AG20443 (cell line): Measurements from ENCODE around the gene NOL4L.

Source experiments
- DNase-seq: peaks from one replicate; pipeline ENCODE4 v3.0.0; 2012; ENCODE audit warnings: low spot score, mixed read lengths

NOL4L gene

GRCh38 chr20:32444474-32445220 is 140.5 kb downstream of the NOL4L start:
- DNase-seq: no peak

GRCh38 chr20:32443386-32443974 is 141.7 kb downstream of the NOL4L start:
- DNase-seq: no peak

- DNase-seq: no peak
These were observed 142.3 kb downstream of the NOL4L start for GRCh38 chr20:32442630-32443373.

GRCh38 chr20:32441638-32442037 is 143.5 kb downstream of the NOL4L start:
- DNase-seq: no peak

GRCh38 chr20:32440758-32441078 is 144.4 kb downstream of the NOL4L start:
- no peak for DNase-seq

GRCh38 chr20:32440069-32440757 is 144.9 kb downstream of the NOL4L start:
- no peak for DNase-seq

GRCh38 chr20:32439132-32439829 is 145.9 kb downstream of the NOL4L start:
- DNase-seq: peak; percentile 72

- DNase-seq: no peak
These were observed 146.7 kb downstream of the NOL4L start for GRCh38 chr20:32438331-32438858.

- no peak for DNase-seq
These were observed 147.6 kb downstream of the NOL4L start for GRCh38 chr20:32437391-32438074.

GRCh38 chr20:32436968-32437367 is 148.2 kb downstream of the NOL4L start:
- no peak for DNase-seq

- no peak for DNase-seq
These were observed 148.8 kb downstream of the NOL4L start for GRCh38 chr20:32436142-32436861.

- DNase-seq: no peak
These were observed 149.6 kb downstream of the NOL4L start for GRCh38 chr20:32435449-32436107.

GRCh38 chr20:32434434-32434833 is 150.7 kb downstream of the NOL4L start:
- no peak for DNase-seq

- DNase-seq: no peak
These were observed 151.7 kb downstream of the NOL4L start for GRCh38 chr20:32433311-32434021.

GRCh38 chr20:32432277-32432676 is 152.9 kb downstream of the NOL4L start:
- no peak for DNase-seq

GRCh38 chr20:32431457-32431856 is 153.7 kb downstream of the NOL4L start:
- DNase-seq: no peak

GRCh38 chr20:32429745-32430360 is 155.3 kb downstream of the NOL4L start:
- DNase-seq: no peak

GRCh38 chr20:32429343-32429742 is 155.8 kb downstream of the NOL4L start:
- DNase-seq: no peak

GRCh38 chr20:32427996-32428395 is 157.1 kb downstream of the NOL4L start:
- DNase-seq: no peak
